ENCODE measurements around the gene CDC7.

CDC7 gene

DNA sequence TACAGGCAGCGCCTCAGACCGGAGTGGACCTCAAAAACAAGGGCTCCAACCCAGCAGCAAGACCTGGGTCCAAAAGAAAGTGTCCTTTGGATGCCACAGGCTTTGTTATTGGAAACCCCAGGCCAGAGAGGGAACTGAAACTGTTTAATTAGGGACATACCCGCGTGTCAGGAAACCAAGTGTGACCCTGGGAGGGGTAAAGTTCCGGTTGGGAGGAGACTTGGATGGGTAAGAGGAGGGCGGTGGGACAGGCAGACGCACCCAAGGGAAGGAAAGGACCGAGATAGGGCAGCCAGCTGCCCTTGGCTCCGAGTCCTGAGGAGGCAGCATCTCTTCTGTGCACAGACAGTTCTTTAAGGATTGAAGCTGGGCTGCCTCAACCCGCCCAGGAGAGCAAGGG, 71.4 kb downstream of the CDC7 start:
- no peak for DNase-seq (ENCODE audit: extremely low spot score)
- TF ChIP-seq FOXM1 (IDR thresholded peaks at IDR 0.05; ENCODE audit: borderline replicate concordance) (no peak), LEF1 (IDR thresholded peaks at IDR 0.05; ENCODE audit: borderline replicate concordance) (no peak), HDGF (IDR thresholded peaks at IDR 0.05; ENCODE audit: borderline replicate concordance) (no peak), L3MBTL2 (conservative IDR thresholded peaks at IDR 0.05) (no peak), NFRKB (IDR thresholded peaks at IDR 0.05) (no peak), ELF4 (IDR thresholded peaks at IDR 0.05) (no peak), FOXA1 (IDR thresholded peaks at IDR 0.05) (no peak), ZNF384 (IDR thresholded peaks at IDR 0.05) (no peak), SP1 (IDR thresholded peaks at IDR 0.05) (no peak), FOXK2 (IDR thresholded peaks at IDR 0.05) (no peak), SUZ12 (IDR thresholded peaks at IDR 0.05) (no peak), ARNT (IDR thresholded peaks at IDR 0.05) (no peak)
- ChIA-PET POLR2A (no interaction called here), CTCF (no interaction called here)
